OCI-LY1 (cell line): Measurements from ENCODE around the gene PRELID2.

Experiments
- EZH2 ChIP-seq: fragments of 200-600 bp; sonication (generic), shearing (Covaris generic); IDR thresholded peaks from 2 replicates; pipeline ENCODE4 v1.8.0; 2017; ENCODE audit warnings: borderline replicate concordance, mixed run types, mild to moderate bottlenecking, antibody characterized with exemption, low read length, moderate library complexity, mixed read lengths
- TF ChIP-seq, protein P1 (sequence below): fragments of 200-600 bp; sonication (generic), shearing (Covaris generic); IDR thresholded peaks from 2 replicates; pipeline ENCODE4 v1.5.1; 2017; ENCODE audit warnings: mild to moderate bottlenecking, antibody characterized with exemption, low read length, moderate library complexity, mixed read lengths

DNA sequence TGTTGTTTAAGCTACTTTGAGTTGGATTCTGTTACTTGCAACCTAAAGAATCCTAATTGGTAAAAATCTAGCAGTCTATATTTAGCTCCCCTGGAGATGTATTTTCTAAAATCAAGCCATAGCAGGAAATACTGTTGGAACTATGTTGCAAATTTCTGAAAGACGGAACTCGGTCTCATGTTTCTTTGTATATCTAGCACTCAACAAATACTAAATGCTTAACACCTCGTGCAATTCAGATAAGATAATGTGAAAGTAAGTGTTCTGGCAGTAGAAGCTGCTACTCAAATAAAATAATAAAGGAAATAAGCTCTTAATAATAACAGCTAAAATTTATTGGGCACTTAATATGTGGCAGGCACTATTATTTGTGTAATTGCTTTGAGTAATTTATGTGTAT lies 10.9 kb upstream of the PRELID2 start:
- TF ChIP-seq, protein P1, sequence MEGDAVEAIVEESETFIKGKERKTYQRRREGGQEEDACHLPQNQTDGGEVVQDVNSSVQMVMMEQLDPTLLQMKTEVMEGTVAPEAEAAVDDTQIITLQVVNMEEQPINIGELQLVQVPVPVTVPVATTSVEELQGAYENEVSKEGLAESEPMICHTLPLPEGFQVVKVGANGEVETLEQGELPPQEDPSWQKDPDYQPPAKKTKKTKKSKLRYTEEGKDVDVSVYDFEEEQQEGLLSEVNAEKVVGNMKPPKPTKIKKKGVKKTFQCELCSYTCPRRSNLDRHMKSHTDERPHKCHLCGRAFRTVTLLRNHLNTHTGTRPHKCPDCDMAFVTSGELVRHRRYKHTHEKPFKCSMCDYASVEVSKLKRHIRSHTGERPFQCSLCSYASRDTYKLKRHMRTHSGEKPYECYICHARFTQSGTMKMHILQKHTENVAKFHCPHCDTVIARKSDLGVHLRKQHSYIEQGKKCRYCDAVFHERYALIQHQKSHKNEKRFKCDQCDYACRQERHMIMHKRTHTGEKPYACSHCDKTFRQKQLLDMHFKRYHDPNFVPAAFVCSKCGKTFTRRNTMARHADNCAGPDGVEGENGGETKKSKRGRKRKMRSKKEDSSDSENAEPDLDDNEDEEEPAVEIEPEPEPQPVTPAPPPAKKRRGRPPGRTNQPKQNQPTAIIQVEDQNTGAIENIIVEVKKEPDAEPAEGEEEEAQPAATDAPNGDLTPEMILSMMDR: no peak
- no peak for TF ChIP-seq EZH2
